Osteocyte (in vitro differentiated cells): ENCODE data around the gene CXorf38. TPM values are rescaled to one million over a fixed set of nuclear protein-coding genes. Genes with fewer than 3 reads are reported as not detected.

Source experiments
- DNase-seq: peaks from one replicate; pipeline ENCODE4 v3.0.0; 2021; ENCODE audit warnings: mixed read lengths; ENCODE audit not compliant: unreplicated experiment; ENCODE audit errors: extremely low spot score
- H3K27ac Mint-ChIP-seq: one replicate; pipeline ENCODE4 v1.8.0; 2021; ENCODE audit warnings: mild to moderate bottlenecking, mixed read lengths; ENCODE audit not compliant: unreplicated experiment
- H3K27me3 Mint-ChIP-seq: one replicate; pipeline ENCODE4 v1.8.0; 2021; ENCODE audit warnings: mixed read lengths; ENCODE audit not compliant: unreplicated experiment
- H3K36me3 Mint-ChIP-seq: one replicate; pipeline ENCODE4 v1.8.0; 2021; ENCODE audit warnings: mixed read lengths; ENCODE audit not compliant: unreplicated experiment
- H3K4me1 Mint-ChIP-seq: one replicate; pipeline ENCODE4 v1.8.0; 2021; ENCODE audit warnings: mixed read lengths; ENCODE audit not compliant: unreplicated experiment
- H3K4me3 Mint-ChIP-seq: one replicate; pipeline ENCODE4 v1.8.0; 2021; ENCODE audit warnings: mild to moderate bottlenecking, moderate library complexity, mixed read lengths; ENCODE audit not compliant: unreplicated experiment
- H3K9me3 Mint-ChIP-seq: one replicate; pipeline ENCODE4 v1.8.0; 2021; ENCODE audit warnings: mixed read lengths; ENCODE audit not compliant: unreplicated experiment
- total RNA-seq: library from RNA; stranded (reverse); gene quantifications from 2 replicates; pipeline ENCODE4 v1.2.1, GENCODE V29; 2021
- TF ChIP-seq, protein P1 (sequence below): fragments of 200-600 bp; sonication (generic); IDR thresholded peaks from 2 replicates; pipeline ENCODE4 v1.5.0; 2021; ENCODE audit warnings: antibody characterized with exemption, mild to moderate bottlenecking, moderate library complexity

CXorf38 gene
- total RNA-seq, 1 donor from 2014 or later = 9.9 TPM

DNA sequence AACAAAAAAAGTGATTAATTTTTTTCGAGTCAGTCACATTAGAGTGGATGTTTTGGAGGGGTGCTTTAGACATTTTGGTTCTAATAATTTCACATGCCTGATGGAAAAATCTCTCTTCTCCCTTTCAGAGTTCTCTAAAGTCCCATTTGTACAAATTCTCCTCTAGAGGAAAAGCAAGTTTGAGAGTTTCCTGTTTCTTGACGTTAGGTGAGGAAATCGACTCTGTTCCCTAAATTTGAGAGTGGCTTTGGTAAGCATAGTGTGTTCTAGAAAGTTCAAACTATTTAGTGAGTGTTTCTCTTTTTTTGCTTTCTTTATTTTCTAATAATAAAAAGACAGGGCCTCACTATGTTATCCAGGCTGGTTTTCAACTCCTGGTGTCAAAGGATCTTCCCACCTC lies 68.2 kb downstream of the CXorf38 start:
- H3K4me1 Mint-ChIP-seq = peaks cover 9% of the 10 kb centered on the region
- TF ChIP-seq, protein P1, sequence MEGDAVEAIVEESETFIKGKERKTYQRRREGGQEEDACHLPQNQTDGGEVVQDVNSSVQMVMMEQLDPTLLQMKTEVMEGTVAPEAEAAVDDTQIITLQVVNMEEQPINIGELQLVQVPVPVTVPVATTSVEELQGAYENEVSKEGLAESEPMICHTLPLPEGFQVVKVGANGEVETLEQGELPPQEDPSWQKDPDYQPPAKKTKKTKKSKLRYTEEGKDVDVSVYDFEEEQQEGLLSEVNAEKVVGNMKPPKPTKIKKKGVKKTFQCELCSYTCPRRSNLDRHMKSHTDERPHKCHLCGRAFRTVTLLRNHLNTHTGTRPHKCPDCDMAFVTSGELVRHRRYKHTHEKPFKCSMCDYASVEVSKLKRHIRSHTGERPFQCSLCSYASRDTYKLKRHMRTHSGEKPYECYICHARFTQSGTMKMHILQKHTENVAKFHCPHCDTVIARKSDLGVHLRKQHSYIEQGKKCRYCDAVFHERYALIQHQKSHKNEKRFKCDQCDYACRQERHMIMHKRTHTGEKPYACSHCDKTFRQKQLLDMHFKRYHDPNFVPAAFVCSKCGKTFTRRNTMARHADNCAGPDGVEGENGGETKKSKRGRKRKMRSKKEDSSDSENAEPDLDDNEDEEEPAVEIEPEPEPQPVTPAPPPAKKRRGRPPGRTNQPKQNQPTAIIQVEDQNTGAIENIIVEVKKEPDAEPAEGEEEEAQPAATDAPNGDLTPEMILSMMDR = no peak
- H3K27ac Mint-ChIP-seq = no peak overlapping the region
- no peak overlapping the region for H3K4me3 Mint-ChIP-seq
- no peaks in the 10 kb centered on the region for H3K27me3 Mint-ChIP-seq
- no peak for DNase-seq
- peaks cover 8% of the 10 kb centered on the region for H3K9me3 Mint-ChIP-seq
- no peaks in the 10 kb centered on the region for H3K36me3 Mint-ChIP-seq

DNA sequence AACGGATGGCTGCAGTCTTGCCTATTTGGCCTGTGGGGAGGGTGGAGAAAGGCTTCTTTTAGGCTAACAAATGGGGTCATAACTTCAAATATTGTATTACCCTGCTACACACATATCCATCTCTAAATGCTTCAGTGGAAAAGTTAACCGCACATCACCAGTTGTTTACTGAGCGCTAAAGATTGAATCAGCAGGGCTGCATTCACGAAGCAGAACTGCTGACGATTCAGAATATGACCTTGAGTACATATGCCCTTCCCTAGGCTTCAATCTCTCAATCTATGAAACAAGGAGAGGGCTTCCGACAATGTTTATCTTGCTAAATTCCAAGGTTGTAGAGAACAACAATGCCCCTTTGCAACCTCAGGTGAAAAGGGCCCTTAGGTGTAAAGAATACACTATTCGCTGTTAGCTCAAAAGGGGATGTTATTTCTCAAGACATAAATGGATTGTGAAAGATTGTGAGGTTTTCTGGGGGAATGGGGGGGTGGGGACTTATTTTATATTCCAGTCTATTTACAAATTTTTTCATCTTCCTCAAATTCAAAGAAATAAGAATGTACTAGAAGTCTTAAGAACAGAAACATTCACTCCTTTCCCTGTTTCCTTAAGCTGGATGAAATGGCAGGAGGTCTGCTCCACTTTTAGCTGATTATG lies 69.2 kb downstream of the CXorf38 start:
- Mint-ChIP-seq H3K4me3 (no peak overlapping the region), H3K9me3 (peaks cover 8% of the 10 kb centered on the region), H3K36me3 (no peaks in the 10 kb centered on the region), H3K27ac (no peak overlapping the region), H3K4me1 (peaks cover 8% of the 10 kb centered on the region), H3K27me3 (no peaks in the 10 kb centered on the region)
- TF ChIP-seq, protein P1 = no peak
- DNase-seq = no peak

Other genes starting within 250 kb of the CXorf38 start
- gene ATP6AP2, start 66.6 kb downstream of the CXorf38 start, total RNA-seq = 154 and 162 TPM in 2 replicates
- not detected in 2 replicates for gene MPC1L, start 24.1 kb downstream of the CXorf38 start, total RNA-seq
- 52.4 and 53.0 TPM in 2 replicates for gene MED14, start 88.0 kb upstream of the CXorf38 start, total RNA-seq